HepG2 (cell line): Measurements from ENCODE around the gene TRMT1. TPM values are rescaled to one million over a fixed set of nuclear protein-coding genes. Genes with fewer than 3 reads are reported as not detected.

ENCODE experiments used
- ATF7-NPFF ChIP-seq: sonication (generic); formaldehyde crosslinking; IDR thresholded peaks from 2 replicates; pipeline ENCODE4 v1.8.1; 2023; ENCODE audit warnings: mild to moderate bottlenecking, low read depth, missing genetic modification reagents, moderate library complexity
- BCL3 ChIP-seq: sonication (generic); formaldehyde crosslinking; IDR thresholded peaks from 2 replicates; pipeline ENCODE4 v1.5.1; 2020; ENCODE audit warnings: mild to moderate bottlenecking, missing genetic modification reagents, moderate library complexity
- CHD2 ChIP-seq: IDR thresholded peaks from 2 replicates; pipeline ENCODE4 v1.6.1; 2011; ENCODE audit warnings: low read depth, low read length, improper control_type of control experiment
- ELK4 ChIP-seq: sonication (generic); formaldehyde crosslinking; IDR thresholded peaks from 2 replicates; pipeline ENCODE4 v1.9.0; 2021; ENCODE audit warnings: missing genetic modification reagents, borderline replicate concordance
- HDAC6 ChIP-seq: fragments of 200-600 bp; sonication (generic); IDR thresholded peaks from 2 replicates; pipeline ENCODE4 v1.7.0; 2017; ENCODE audit warnings: mild to moderate bottlenecking, antibody characterized with exemption, low read length, low read depth
- MBD4 ChIP-seq: IDR thresholded peaks from 2 replicates; pipeline ENCODE4 v1.6.1; 2012; ENCODE audit warnings: low read length, inconsistent platforms, borderline replicate concordance
- PBX2 ChIP-seq: IDR thresholded peaks from 2 replicates; pipeline ENCODE4 v1.6.1; 2016; ENCODE audit warnings: control low read depth
- POGZ ChIP-seq: sonication (generic); formaldehyde crosslinking; IDR thresholded peaks from 2 replicates; pipeline ENCODE4 v1.4.0; 2020; ENCODE audit warnings: mild to moderate bottlenecking, missing genetic modification reagents
- POLR2AphosphoS2 ChIP-seq: IDR thresholded peaks from 2 replicates; pipeline ENCODE4 v1.6.1; 2011; ENCODE audit warnings: low read depth, low read length, improper control_type of control experiment
- ZMAT3 ChIP-seq: sonication (generic); formaldehyde crosslinking; conservative IDR thresholded peaks from 2 replicates; pipeline ENCODE4 v1.7.0; 2021; ENCODE audit warnings: missing genetic modification reagents
- ZNF17 ChIP-seq: sonication (generic); formaldehyde crosslinking; IDR thresholded peaks from 2 replicates; pipeline ENCODE4 v1.5.0; 2020; ENCODE audit warnings: mild to moderate bottlenecking, missing genetic modification reagents
- ZNF547 ChIP-seq: sonication (generic); formaldehyde crosslinking; IDR thresholded peaks from 2 replicates; pipeline ENCODE4 v1.5.1; 2020; ENCODE audit warnings: mild to moderate bottlenecking, missing genetic modification reagents
- ZNF597 ChIP-seq: sonication (generic); formaldehyde crosslinking; IDR thresholded peaks from 2 replicates; pipeline ENCODE4 v1.5.0; 2020; ENCODE audit warnings: missing genetic modification reagents
- ZNF639 ChIP-seq: conservative IDR thresholded peaks from 2 replicates; pipeline ENCODE4 v1.6.1; 2018; ENCODE audit warnings: missing genetic modification reagents
- ZNF646 ChIP-seq: sonication (generic); formaldehyde crosslinking; IDR thresholded peaks from 2 replicates; pipeline ENCODE4 v1.9.0; 2021; ENCODE audit warnings: mild to moderate bottlenecking, missing genetic modification reagents
- ZNF724P ChIP-seq: sonication (generic); formaldehyde crosslinking; IDR thresholded peaks from 2 replicates; pipeline ENCODE4 v1.8.0; 2022; ENCODE audit warnings: missing genetic modification reagents, borderline replicate concordance
- polyA plus RNA-seq, 8 experiments: library from polyadenylated mRNA; depleted of rRNA in 3 of 8; stranded (reverse) in 7 of 8; unstranded in 1 of 8; fragments of >200 nt; fragmentation: Illumina TruSeq in 4 of 8; extraction: Trizol in 4 of 8; gene quantifications; 2 replicates each; pipeline versions ENCODE4 v1.2.1 to v1.2.3, GENCODE V29; 2011 to 2016; ENCODE audit warnings: low read depth in 4 of 8, missing spikeins in 1 of 8, mixed read lengths in 1 of 8; ENCODE audit not compliant: insufficient read depth in 1 of 8
- total RNA-seq, 5 experiments: library from RNA; depleted of rRNA; stranded (reverse); fragments of >200 nt; fragmentation: Illumina TruSeq; extraction: Trizol; gene quantifications; 2 replicates each; pipeline ENCODE4 v1.2.3, GENCODE V29; 2016; ENCODE audit warnings: low read depth in 1 of 5

The TRMT1 gene
- total and polyA plus RNA-seq, 2 of the 13 experiments (the other 11 are each of a cell fraction or from before 2014, with no cell fraction given), result 35.5 to 44.1 TPM

GRCh38 chr19:13060233-13060963 is 56.1 kb downstream of the TRMT1 start (continued):
- TF ChIP-seq ZMAT3 (CRISPR knock-in tag) (no peak), PBX2 (no peak), ZNF639 (no peak), POGZ (CRISPR knock-in tag) (0 out of 2 replicates have a peak, but pooled peaks have one; percentile 11), ZNF724P (CRISPR knock-in tag) (peak; percentile 78; the same call in 1 of the 2 replicates), HDAC6 (no peak), ATF7-NPFF (CRISPR knock-in tag) (peak; percentile 68; the same call in 1 of the 2 replicates), MBD4 (no peak), ZNF547 (CRISPR knock-in tag) (peak; percentile 58), POLR2AphosphoS2 (no peak), ZNF597 (CRISPR knock-in tag) (no peak), CHD2 (no peak), ZNF17 (CRISPR knock-in tag) (no peak), ELK4 (no peak), BCL3 (CRISPR knock-in tag) (no peak), ZNF646 (CRISPR knock-in tag) (peak; percentile 65; the same call in 1 of the 2 replicates)
